ENCODE data around the gene NEIL3. TPM values are rescaled to one million over a fixed set of nuclear protein-coding genes. Genes with fewer than 3 reads are reported as not detected.

The NEIL3 gene
- total RNA-seq, 1 experiment from 2014 or later, result 6.3 TPM

DNA sequence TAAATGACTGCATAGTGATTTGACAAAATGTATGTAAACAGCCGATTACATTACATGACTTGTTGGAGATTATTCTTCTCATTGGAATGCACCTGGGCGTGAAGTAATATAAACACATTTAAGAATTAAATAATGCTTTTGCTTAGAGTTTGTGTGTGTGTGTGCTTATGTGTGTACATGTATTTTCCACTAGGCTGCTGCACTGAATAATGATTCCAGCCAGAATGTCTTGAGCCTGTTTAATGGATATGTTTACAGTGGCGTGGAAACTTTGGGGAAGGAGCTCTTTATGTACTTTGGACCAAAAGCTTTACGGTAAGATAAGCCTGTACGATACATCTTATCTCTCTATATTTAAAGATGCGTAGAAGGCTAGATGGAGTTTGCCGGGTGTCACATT lies 12.6 kb downstream of the NEIL3 start:
- WGBS (ENCODE audit: extremely low coverage, insufficient read length, low lambda C conversion rate), result no CpG with 5 or more reads among the region's 7 CpGs
- H3K4ac ChIP-seq (ENCODE audit: low read depth, low read length), result no peak overlapping the region

More for the DNA sequence above, 12.6 kb downstream of the NEIL3 start:
- H3K56ac ChIP-seq (ENCODE audit: insufficient read length, low read depth, low read length), result no peak overlapping the region
- no peak overlapping the region for H3K23ac ChIP-seq (ENCODE audit: insufficient read length, low read depth, low read length)
- H2BK20ac ChIP-seq (ENCODE audit: low read depth, low read length, poor library complexity, severe bottlenecking), result no peak overlapping the region
- no peaks in the 10 kb centered on the region for H3K79me2 ChIP-seq (ENCODE audit: insufficient read depth, low read length)
- H2AK5ac ChIP-seq (ENCODE audit: insufficient read length, low read length), result no peak overlapping the region
- no peak overlapping the region for H2BK12ac ChIP-seq (ENCODE audit: insufficient read length, low read depth, low read length)
- H3K23me2 ChIP-seq (ENCODE audit: insufficient read length, low read depth, low read length, poor library complexity, severe bottlenecking), result no peaks in the 10 kb centered on the region
- Mint-ChIP-seq H3K27ac (no peak overlapping the region; a peak in 1 of 7 replicates), H3K4me3 (no peak overlapping the region), H3K9me3 (peaks cover 0 to 4% of the 10 kb centered on the region in 2 experiments; a peak in 3 of 5 replicates), H3K27me3 (ENCODE audit: low read depth) (no peaks in the 10 kb centered on the region), H3K4me1 (peaks cover 3 to 8% of the 10 kb centered on the region in 2 experiments), H3K36me3 (ENCODE audit: insufficient read depth in 1 of 3, low read depth in 3 of 3) (peaks cover 28 to 33% (median 28%) of the 10 kb centered on the region in 3 experiments)
- no peak overlapping the region for H2BK120ac ChIP-seq (ENCODE audit: low read depth, low read length, poor library complexity, severe bottlenecking)
- H3K4me1 ChIP-seq (ENCODE audit: insufficient read depth, low read length), result no peaks in the 10 kb centered on the region
- no peak overlapping the region for H3K27ac ChIP-seq (ENCODE audit: insufficient read length, low read depth, low read length)
- no peak overlapping the region for H2AFZ ChIP-seq (ENCODE audit: low read length)
- H3K9me3 ChIP-seq (ENCODE audit: control insufficient read depth, low read depth, low read length), result no peaks in the 10 kb centered on the region
- TF ChIP-seq, protein P1, sequence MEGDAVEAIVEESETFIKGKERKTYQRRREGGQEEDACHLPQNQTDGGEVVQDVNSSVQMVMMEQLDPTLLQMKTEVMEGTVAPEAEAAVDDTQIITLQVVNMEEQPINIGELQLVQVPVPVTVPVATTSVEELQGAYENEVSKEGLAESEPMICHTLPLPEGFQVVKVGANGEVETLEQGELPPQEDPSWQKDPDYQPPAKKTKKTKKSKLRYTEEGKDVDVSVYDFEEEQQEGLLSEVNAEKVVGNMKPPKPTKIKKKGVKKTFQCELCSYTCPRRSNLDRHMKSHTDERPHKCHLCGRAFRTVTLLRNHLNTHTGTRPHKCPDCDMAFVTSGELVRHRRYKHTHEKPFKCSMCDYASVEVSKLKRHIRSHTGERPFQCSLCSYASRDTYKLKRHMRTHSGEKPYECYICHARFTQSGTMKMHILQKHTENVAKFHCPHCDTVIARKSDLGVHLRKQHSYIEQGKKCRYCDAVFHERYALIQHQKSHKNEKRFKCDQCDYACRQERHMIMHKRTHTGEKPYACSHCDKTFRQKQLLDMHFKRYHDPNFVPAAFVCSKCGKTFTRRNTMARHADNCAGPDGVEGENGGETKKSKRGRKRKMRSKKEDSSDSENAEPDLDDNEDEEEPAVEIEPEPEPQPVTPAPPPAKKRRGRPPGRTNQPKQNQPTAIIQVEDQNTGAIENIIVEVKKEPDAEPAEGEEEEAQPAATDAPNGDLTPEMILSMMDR (conservative IDR thresholded peaks at IDR 0.05), result no peak
- no peak overlapping the region for H4K91ac ChIP-seq (ENCODE audit: insufficient read length, low read depth, low read length)
- DNase-seq, result no peak
- no peak overlapping the region for H3K18ac ChIP-seq (ENCODE audit: insufficient read length, low read depth, low read length)
- no peak overlapping the region for H2BK15ac ChIP-seq (ENCODE audit: low read depth, low read length)
- no peak overlapping the region for H3K4me2 ChIP-seq (ENCODE audit: insufficient read depth, insufficient read length, low read length)
- no peak overlapping the region for H2BK5ac ChIP-seq (ENCODE audit: insufficient read length, low read length)
- H4K20me1 ChIP-seq (ENCODE audit: control insufficient read depth, insufficient read depth, insufficient read length), result no peaks in the 10 kb centered on the region
- H3K9ac ChIP-seq (ENCODE audit: extremely low read depth, insufficient read length, low read length), result no peak overlapping the region
- no peak overlapping the region for H4K8ac ChIP-seq (replicated peaks; ENCODE audit: insufficient read length, low read depth, low read length)
- no peak overlapping the region for H3K14ac ChIP-seq (ENCODE audit: insufficient read depth, low read length)
- peaks cover 5% of the 10 kb centered on the region for H3K79me1 ChIP-seq (ENCODE audit: insufficient read depth, low read depth, low read length, poor library complexity, severe bottlenecking)
- no peak overlapping the region for H4K5ac ChIP-seq (ENCODE audit: insufficient read length, low read depth, low read length)
- H3K27me3 ChIP-seq (ENCODE audit: insufficient read depth, low read length), result no peaks in the 10 kb centered on the region
- H3T11ph ChIP-seq (ENCODE audit: low read length), result no peak overlapping the region

Measured in H9 (cell line).